Coronary artery (tissue), 2 donors: ENCODE data around the gene TMEM204.

Experiments used
- DNase-seq: peaks from one replicate; pipeline ENCODE4 v3.0.0-alpha.2; 2017; ENCODE audit warnings: low spot score
- H3K27ac ChIP-seq, 2 donors: fragments of 200-600 bp; sonication (generic); one replicate each; pipeline ENCODE4 v1.5.1; 2016 to 2019
- H3K4me3 ChIP-seq: fragments of 200-600 bp; sonication (generic); 2 replicates; pipeline ENCODE4 v1.5.1; 2016; ENCODE audit warnings: mild to moderate bottlenecking, moderate library complexity
- CTCF ChIP-seq: fragments of 200-600 bp; sonication (generic); IDR thresholded peaks from one replicate; pipeline ENCODE4 v1.5.1; 2019; ENCODE audit warnings: antibody characterized with exemption

TMEM204 gene

GRCh38 chr16:1596516-1596915, 63.0 kb downstream of the TMEM204 start:
- Histone ChIP-seq H3K4me3 (no peak overlapping the region), H3K27ac (no peak overlapping the region)
- no peak for TF ChIP-seq CTCF
- DNase-seq, result no peak

DNA sequence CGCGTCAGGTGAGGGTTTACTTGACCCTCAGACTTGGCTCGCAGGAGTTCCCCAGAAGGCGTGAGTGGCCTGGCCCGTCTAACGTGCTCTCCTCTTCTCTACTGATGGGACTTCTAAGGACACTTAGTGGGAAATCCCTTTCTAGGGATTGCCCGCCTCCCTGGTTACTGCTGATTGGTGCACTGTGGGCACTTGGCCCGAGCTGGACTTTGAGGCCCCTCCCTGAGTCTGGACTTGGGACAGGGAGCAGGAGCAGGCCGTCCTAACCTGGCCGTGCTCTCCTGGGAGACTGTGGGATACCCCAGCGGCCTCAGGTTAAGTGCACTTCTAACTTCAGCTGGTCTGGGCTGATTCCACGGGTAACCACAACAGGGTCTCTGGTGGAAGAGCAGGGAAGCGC, 63.7 kb downstream of the TMEM204 start:
- DNase-seq, result no peak

DNA sequence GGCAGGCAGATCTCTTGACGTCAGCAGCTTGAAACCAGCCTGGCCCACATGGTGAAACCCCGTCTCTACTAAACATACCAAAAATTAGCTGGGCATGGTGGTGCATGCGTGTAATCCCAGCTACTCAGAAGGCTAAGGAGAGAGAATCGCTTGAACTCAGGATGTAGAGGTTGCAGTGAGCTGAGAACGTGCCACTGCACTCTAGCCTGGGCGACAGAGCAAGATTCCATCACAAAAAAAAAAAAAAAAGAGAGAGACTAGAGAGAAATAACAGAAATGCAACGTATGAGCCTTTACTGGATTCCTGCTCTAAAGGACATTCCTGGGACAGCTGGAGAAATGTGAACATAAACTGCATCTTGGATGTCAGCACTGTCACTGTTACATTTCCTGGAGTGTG, 67.6 kb downstream of the TMEM204 start:
- TF ChIP-seq CTCF, result no peak
- Histone ChIP-seq H3K4me3 (no peak overlapping the region), H3K27ac (no peak overlapping the region)
- no peak for DNase-seq

More for the DNA sequence above, 63.7 kb downstream of the TMEM204 start:
- Histone ChIP-seq H3K27ac (no peak overlapping the region), H3K4me3 (no peak overlapping the region)
- no peak for TF ChIP-seq CTCF

DNA sequence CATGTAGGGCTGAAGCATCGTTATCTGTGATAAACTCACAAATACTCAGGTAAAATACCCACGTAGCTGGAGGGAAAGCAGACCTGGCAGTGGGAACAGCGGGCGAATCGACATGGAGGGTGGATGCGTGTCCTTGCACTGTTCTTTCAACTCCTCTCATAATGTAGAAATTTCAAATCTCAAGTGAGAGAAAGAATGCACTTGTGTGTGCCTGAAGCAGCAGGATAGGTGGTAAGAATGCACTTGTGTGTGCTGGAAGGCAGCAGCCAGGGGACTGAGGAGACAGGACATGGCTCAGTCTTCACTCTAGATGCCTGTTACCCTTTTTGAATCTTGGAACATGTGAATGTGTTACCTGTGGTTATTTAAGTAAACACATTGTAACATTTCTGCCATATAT, 68.0 kb downstream of the TMEM204 start:
- no peak overlapping the region for H3K4me3 ChIP-seq
- H3K27ac ChIP-seq, result no peak overlapping the region
- no peak for TF ChIP-seq CTCF
- no peak for DNase-seq

GRCh38 chr16:1602285-1602684, 68.8 kb downstream of the TMEM204 start:
- H3K4me3 ChIP-seq, result no peak overlapping the region
- DNase-seq, result no peak
- TF ChIP-seq CTCF, result no peak
- H3K27ac ChIP-seq, result no peak overlapping the region
